Measurements from ENCODE around the gene YEATS2.

YEATS2 gene

DNA sequence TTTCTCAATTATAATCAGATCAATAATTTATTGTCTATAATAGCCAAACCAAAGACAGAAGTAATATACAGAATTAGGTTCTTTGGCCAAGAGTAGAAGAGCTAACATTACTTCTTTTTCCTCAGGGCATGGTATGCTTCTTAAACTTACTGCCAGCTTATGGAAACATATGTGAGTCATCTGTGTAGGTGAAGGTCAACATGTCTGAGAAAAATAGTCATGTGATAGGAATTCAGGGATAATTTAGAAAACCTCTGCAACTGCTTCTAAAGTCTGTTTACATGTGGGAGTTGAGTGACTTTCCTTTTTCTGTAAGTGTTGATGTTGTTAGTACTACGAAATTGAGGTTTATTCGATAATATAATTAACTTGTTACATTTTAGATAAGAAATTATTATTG lies 147.0 kb downstream of the YEATS2 start:
- TF ChIP-seq SIN3A (IDR thresholded peaks at IDR 0.05; ENCODE audit: borderline replicate concordance, insufficient read depth, low read length) (no peak), FOXP2 (optimal IDR thresholded peaks at IDR 0.05; ENCODE audit: borderline replicate concordance, extremely low read depth, extremely low read length, insufficient read depth) (no peak), TAF1 (IDR thresholded peaks at IDR 0.05; ENCODE audit: borderline replicate concordance, insufficient read depth, low read length) (no peak), POLR2AphosphoS5 (IDR thresholded peaks at IDR 0.05; ENCODE audit: low read depth, low read length) (no peak)
- TF ChIP-seq, protein P1, sequence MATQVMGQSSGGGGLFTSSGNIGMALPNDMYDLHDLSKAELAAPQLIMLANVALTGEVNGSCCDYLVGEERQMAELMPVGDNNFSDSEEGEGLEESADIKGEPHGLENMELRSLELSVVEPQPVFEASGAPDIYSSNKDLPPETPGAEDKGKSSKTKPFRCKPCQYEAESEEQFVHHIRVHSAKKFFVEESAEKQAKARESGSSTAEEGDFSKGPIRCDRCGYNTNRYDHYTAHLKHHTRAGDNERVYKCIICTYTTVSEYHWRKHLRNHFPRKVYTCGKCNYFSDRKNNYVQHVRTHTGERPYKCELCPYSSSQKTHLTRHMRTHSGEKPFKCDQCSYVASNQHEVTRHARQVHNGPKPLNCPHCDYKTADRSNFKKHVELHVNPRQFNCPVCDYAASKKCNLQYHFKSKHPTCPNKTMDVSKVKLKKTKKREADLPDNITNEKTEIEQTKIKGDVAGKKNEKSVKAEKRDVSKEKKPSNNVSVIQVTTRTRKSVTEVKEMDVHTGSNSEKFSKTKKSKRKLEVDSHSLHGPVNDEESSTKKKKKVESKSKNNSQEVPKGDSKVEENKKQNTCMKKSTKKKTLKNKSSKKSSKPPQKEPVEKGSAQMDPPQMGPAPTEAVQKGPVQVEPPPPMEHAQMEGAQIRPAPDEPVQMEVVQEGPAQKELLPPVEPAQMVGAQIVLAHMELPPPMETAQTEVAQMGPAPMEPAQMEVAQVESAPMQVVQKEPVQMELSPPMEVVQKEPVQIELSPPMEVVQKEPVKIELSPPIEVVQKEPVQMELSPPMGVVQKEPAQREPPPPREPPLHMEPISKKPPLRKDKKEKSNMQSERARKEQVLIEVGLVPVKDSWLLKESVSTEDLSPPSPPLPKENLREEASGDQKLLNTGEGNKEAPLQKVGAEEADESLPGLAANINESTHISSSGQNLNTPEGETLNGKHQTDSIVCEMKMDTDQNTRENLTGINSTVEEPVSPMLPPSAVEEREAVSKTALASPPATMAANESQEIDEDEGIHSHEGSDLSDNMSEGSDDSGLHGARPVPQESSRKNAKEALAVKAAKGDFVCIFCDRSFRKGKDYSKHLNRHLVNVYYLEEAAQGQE (IDR thresholded peaks at IDR 0.05; ENCODE audit: insufficient read depth in 1 of 2, low read depth in 2 of 2, low read length in 2 of 2) = no peak

DNA sequence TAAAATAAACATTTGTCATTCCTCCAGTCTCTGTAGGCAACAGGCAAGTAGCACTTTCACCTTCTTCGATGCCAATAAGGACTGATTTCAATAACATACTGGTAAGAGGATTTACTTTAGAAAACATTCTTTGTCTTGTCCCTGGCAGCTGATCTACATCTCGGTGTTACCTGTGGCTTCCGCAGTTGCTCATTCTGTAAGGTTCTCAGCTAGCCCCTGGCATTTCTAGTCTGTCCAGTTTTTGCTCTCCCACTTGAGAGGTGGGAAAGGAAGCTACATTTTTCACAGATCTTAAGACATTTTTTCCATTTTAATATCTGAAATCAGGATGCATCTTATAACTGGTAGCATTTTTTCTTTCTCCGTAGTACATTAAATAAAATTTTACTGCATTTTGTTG lies 147.5 kb downstream of the YEATS2 start:
- TF ChIP-seq SIN3A (IDR thresholded peaks at IDR 0.05; ENCODE audit: borderline replicate concordance, insufficient read depth, low read length) (no peak), FOXP2 (optimal IDR thresholded peaks at IDR 0.05; ENCODE audit: borderline replicate concordance, extremely low read depth, extremely low read length, insufficient read depth) (no peak), TAF1 (IDR thresholded peaks at IDR 0.05; ENCODE audit: borderline replicate concordance, insufficient read depth, low read length) (no peak), POLR2AphosphoS5 (IDR thresholded peaks at IDR 0.05; ENCODE audit: low read depth, low read length) (no peak)
- TF ChIP-seq, protein P1 (IDR thresholded peaks at IDR 0.05; ENCODE audit: insufficient read depth in 1 of 2, low read depth in 2 of 2, low read length in 2 of 2) = no peak

DNA sequence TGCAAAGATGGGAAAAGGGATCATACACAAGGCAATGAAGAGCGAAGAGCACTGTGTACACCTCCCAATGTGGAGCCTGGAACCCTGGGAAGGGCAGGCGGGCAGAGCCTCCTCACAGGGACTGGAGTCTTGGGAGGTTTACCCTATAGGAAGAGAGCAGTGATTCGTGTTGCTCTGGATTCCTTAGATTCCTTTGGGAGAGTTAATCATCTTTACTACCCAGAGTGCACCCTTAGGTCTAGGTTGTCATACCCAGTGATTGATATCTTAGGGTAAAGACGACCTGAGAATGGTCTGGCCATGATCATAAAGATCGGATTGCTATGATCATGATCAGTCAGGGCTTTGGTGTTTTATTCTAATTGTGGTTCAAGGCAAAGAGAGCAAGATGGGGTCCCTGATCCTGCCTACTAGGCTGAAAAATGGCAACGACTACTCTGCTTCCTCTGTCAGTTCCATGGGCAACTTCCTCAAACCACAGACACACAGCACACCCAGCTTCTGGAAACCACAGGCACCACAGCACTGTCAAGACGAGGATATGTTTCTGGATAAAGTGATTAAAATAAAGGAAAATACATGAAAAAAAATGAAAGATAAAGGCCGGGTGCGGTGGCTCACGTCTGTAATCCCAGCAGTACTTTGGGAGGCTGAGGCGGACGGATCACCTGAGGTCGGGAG lies 148.2 kb downstream of the YEATS2 start:
- TF ChIP-seq FOXP2 (optimal IDR thresholded peaks at IDR 0.05; ENCODE audit: borderline replicate concordance, extremely low read depth, extremely low read length, insufficient read depth) (no peak), TAF1 (IDR thresholded peaks at IDR 0.05; ENCODE audit: borderline replicate concordance, insufficient read depth, low read length) (no peak), POLR2AphosphoS5 (IDR thresholded peaks at IDR 0.05; ENCODE audit: low read depth, low read length) (no peak), SIN3A (IDR thresholded peaks at IDR 0.05; ENCODE audit: borderline replicate concordance, insufficient read depth, low read length) (no peak)
- TF ChIP-seq, protein P1 (IDR thresholded peaks at IDR 0.05; ENCODE audit: insufficient read depth in 1 of 2, low read depth in 2 of 2, low read length in 2 of 2) = no peak

DNA sequence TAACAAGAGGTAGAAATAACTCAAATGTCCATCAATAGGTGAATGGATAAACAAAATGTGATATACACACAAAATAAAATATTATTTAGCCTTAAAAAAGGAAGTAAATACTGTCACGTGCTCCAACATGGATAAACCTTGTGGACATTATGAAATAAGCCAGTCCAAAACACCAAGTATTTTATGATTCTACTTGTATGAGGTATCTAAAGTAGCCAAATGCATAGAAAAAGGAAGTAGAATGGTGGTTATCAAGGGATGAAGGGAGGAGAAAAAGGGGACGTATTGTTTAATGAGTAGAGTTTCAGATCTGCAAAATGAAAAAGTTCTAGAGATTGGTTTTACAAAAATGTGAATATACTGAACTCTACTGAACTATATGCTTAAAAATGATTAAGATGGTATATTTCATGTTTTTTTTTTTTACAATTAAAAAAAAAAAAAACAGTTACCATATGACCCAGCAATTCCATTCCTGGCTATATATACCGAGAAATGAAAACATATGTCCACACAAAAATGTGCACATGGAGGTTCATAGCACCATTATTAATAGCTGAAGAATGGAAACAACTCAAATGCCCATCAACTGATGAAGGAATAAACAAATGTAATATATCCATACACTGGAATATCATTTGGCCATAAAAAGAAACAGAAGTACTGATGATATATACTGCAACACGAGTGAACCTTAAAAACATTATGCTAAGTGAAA lies 156.9 kb downstream of the YEATS2 start:
- no peak for TF ChIP-seq TAF1 (IDR thresholded peaks at IDR 0.05; ENCODE audit: borderline replicate concordance, insufficient read depth, low read length)
- TF ChIP-seq, protein P1 (IDR thresholded peaks at IDR 0.05; ENCODE audit: insufficient read depth in 1 of 2, low read depth in 2 of 2, low read length in 2 of 2) = no peak
- TF ChIP-seq SIN3A (IDR thresholded peaks at IDR 0.05; ENCODE audit: borderline replicate concordance, insufficient read depth, low read length) = no peak
- TF ChIP-seq POLR2AphosphoS5 (IDR thresholded peaks at IDR 0.05; ENCODE audit: low read depth, low read length) = no peak
- no peak for TF ChIP-seq FOXP2 (optimal IDR thresholded peaks at IDR 0.05; ENCODE audit: borderline replicate concordance, extremely low read depth, extremely low read length, insufficient read depth)

All from PFSK-1 (cell line).